Effector memory CD8-positive, alpha-beta T cell (primary cell): Measurements from ENCODE around the gene GRIN2D.
A peak's percentile ranks its signal among the peaks of the same experiment; 100 is the strongest.
"Not testable (repeated sequence)": the region's sequence is repeated elsewhere in the genome, so short reads cannot be mapped to it uniquely, and the experiment has no call there.

ENCODE experiments used
- ATAC-seq: fragments of 150-1000 bp; cut with Tn5 transposase; replicated peaks from 2 replicates; pipeline ENCODE4 v1.10.0; 2021; ENCODE audit warnings: mild to moderate bottlenecking, moderate library complexity
- DNase-seq, 3 experiments: peaks; one replicate each; pipeline ENCODE4 v3.0.0; 2021
- H3K27ac Mint-ChIP-seq, 2 donors: one replicate each; pipeline ENCODE4 v1.8.0; 2022; ENCODE audit warnings: mild to moderate bottlenecking in 2 of 2, mixed read lengths in 2 of 2, moderate library complexity in 2 of 2
- H3K27me3 Mint-ChIP-seq, 2 donors: one replicate each; pipeline ENCODE4 v1.8.0; 2022; ENCODE audit warnings: mixed read lengths in 2 of 2
- H3K36me3 Mint-ChIP-seq: one replicate; pipeline ENCODE4 v1.8.0; 2022; ENCODE audit warnings: mild to moderate bottlenecking, moderate library complexity, mixed read lengths; ENCODE audit not compliant: insufficient read depth
- H3K4me1 Mint-ChIP-seq, 2 donors: one replicate each; pipeline ENCODE4 v1.8.0; 2022; ENCODE audit warnings: low read depth in 2 of 2, mixed read lengths in 2 of 2
- H3K4me3 Mint-ChIP-seq, 2 donors: one replicate each; pipeline ENCODE4 v1.8.0; 2022; ENCODE audit warnings: mild to moderate bottlenecking in 2 of 2, mixed read lengths in 2 of 2, moderate library complexity in 2 of 2
- H3K9me3 Mint-ChIP-seq, 2 donors: one replicate each; pipeline ENCODE4 v1.8.0; 2022; ENCODE audit warnings: mixed read lengths in 2 of 2

GRIN2D gene

GRCh38 chr19:48363500-48363809, 30.0 kb upstream of the GRIN2D start:
- DNase-seq (no peak), ATAC-seq (no peak)
- peak overlapping the region; percentile 88 to 91 for H3K27ac Mint-ChIP-seq
- peaks cover 9% of the 10 kb centered on the region for H3K36me3 Mint-ChIP-seq
- H3K4me1 Mint-ChIP-seq: peaks cover 11 to 16% of the 10 kb centered on the region in 2 donors
- H3K27me3 Mint-ChIP-seq: no peaks in the 10 kb centered on the region
- H3K4me3 Mint-ChIP-seq: peak overlapping the region; percentile 82 to 85
- no peaks in the 10 kb centered on the region for H3K9me3 Mint-ChIP-seq

DNA sequence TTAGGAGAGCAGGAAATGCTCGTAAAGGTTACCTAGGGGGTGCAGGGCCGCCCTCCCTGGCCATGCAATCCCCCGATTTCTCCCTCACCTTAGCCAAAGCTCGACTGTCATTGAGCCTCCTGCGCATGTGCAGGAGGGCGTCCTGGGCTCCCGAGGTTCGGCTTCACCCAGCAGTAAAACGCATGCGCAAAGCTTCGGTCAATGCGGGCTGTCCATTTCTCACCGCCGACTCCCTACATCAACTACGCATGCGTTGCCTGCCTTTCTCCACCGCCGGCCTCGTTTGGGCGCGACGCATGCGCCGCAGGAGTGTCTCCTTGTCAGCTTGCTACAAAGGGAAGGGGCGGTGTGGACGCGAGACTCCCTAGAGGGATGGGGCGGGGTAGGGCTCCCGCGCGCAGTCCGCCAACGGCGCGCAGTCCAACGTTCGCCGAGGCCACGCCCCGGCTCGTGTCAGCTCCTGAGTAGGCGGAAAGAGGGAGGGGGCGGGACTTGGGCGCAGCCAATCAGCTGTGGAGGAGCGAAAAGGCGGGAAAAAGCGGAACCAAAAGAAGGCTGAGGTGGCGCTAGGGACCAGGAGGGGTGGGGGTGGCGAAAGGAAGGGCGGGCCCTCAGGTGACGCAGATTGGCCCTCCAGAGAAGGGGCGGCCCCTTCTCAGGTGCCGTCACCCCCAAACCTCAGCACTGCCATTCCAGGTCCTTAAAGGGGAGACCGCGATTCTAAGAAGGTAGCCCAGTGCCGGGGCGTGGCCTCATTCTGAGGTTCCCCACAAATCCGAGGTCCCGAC, 29.5 kb upstream of the GRIN2D start, which contains the start of the genes SYNGR4 and TMEM143:
SYNGR4 (plus strand) TSS at position 558 of the 788 bp plus-strand sequence. CDS start 1,476 bp downstream, outside the sequence.
TMEM143 (minus strand) TSS at position 131 of the 788 bp plus-strand sequence; CDS start at position 111, 20 bp downstream.
- Mint-ChIP-seq H3K27ac (peak within 1 kb of the TSS; percentile 88 to 91), H3K27me3 (no peaks in the 10 kb centered on the region), H3K4me1 (peaks cover 11 to 16% of the 10 kb centered on the region in 2 donors), H3K36me3 (peaks cover 9% of the 10 kb centered on the region), H3K4me3 (peak within 1 kb of the TSS; percentile 82 to 85), H3K9me3 (no peaks in the 10 kb centered on the region)
- ATAC-seq (peak; percentile 86), DNase-seq (peak; percentile 94 to 96 (median 96))

GRCh38 chr19:48364598-48365348, 28.7 kb upstream of the GRIN2D start:
- Mint-ChIP-seq H3K4me1 (peaks cover 11 to 16% of the 10 kb centered on the region in 2 donors), H3K4me3 (peak overlapping the region; percentile 82 to 85), H3K27me3 (no peaks in the 10 kb centered on the region), H3K27ac (peak overlapping the region; percentile 88 to 91), H3K36me3 (peaks cover 9% of the 10 kb centered on the region), H3K9me3 (no peaks in the 10 kb centered on the region)
- DNase-seq (no peak), ATAC-seq (peak; percentile 2)

DNA sequence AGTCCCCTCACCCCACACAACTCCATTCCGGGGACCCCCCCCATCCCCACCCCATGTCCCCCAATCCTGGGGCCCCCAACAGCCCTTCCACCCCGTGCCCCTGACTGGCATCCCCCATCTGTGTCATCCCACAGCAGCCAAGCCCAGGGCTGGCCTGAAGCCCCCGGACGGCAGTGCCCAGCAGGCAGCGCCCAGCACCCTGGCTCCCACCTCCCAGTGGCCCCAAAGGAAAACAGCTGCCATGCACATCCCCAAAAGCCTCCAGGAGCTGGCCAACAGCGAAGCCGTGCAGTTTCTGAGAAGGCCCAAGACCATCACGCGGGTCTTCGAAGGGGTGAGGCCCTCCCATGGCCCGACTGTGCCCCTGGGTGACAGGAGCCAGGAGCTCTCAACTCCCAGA, 27.9 kb upstream of the GRIN2D start:
- H3K4me3 Mint-ChIP-seq: no peak overlapping the region
- no peaks in the 10 kb centered on the region for H3K27me3 Mint-ChIP-seq
- H3K9me3 Mint-ChIP-seq: no peaks in the 10 kb centered on the region
- H3K27ac Mint-ChIP-seq: no peak overlapping the region
- H3K4me1 Mint-ChIP-seq: peaks cover 11 to 16% of the 10 kb centered on the region in 2 donors
- peaks cover 9% of the 10 kb centered on the region for H3K36me3 Mint-ChIP-seq
- no peak for DNase-seq
- no peak for ATAC-seq

- DNase-seq: no peak
- no peaks in the 10 kb centered on the region for H3K9me3 Mint-ChIP-seq
- H3K4me1 Mint-ChIP-seq: peaks cover 11 to 14% of the 10 kb centered on the region in 2 donors
- peaks cover 9% of the 10 kb centered on the region for H3K36me3 Mint-ChIP-seq
- H3K4me3 Mint-ChIP-seq: no peak overlapping the region
- H3K27ac Mint-ChIP-seq: no peak overlapping the region
- ATAC-seq: no peak
- H3K27me3 Mint-ChIP-seq: peaks cover 0 to 4% of the 10 kb centered on the region in 2 donors
Observed at GRCh38 chr19:48367855-48368254, 25.6 kb upstream of the GRIN2D start.

GRCh38 chr19:48368936-48369335, 24.5 kb upstream of the GRIN2D start:
- Mint-ChIP-seq H3K27me3 (peaks cover 0 to 14% of the 10 kb centered on the region in 2 donors), H3K9me3 (no peaks in the 10 kb centered on the region), H3K4me1 (peaks cover 5% of the 10 kb centered on the region in 2 donors), H3K36me3 (peaks cover 6% of the 10 kb centered on the region), H3K27ac (no peak overlapping the region), H3K4me3 (no peak overlapping the region)
- ATAC-seq (no peak), DNase-seq (no peak)

GRCh38 chr19:48370955-48371354, 22.5 kb upstream of the GRIN2D start:
- no peak for ATAC-seq
- H3K4me3 Mint-ChIP-seq: no peak overlapping the region
- no peak overlapping the region for H3K27ac Mint-ChIP-seq
- peaks cover 0 to 3% of the 10 kb centered on the region in 2 donors for H3K4me1 Mint-ChIP-seq
- peaks cover 0 to 14% of the 10 kb centered on the region in 2 donors for H3K27me3 Mint-ChIP-seq
- DNase-seq: no peak
- H3K9me3 Mint-ChIP-seq: no peaks in the 10 kb centered on the region
- no peaks in the 10 kb centered on the region for H3K36me3 Mint-ChIP-seq

DNA sequence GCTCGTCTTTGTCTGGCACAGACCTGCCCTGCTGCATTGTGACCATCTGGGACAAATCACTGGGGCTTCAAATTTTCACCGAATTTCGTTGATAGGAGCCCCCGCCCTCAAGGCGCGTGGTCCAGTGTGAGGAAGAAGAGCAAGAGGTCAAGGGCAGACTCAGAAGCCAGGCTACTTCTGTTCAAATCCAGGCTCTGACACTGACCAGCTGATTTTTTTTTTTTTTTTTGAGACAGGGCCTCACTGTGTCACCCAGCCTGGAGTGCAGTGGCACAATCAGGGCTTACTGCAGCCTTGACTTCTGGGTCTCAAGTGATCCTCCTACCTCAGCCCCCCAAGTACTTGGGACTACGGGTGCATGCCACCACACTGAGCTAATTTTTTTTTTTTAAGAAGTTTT, 22.1 kb upstream of the GRIN2D start:
- H3K27me3 Mint-ChIP-seq: peaks cover 0 to 14% of the 10 kb centered on the region in 2 donors
- peaks cover 0 to 3% of the 10 kb centered on the region in 2 donors for H3K4me1 Mint-ChIP-seq
- no peak overlapping the region for H3K27ac Mint-ChIP-seq
- DNase-seq: no peak
- H3K36me3 Mint-ChIP-seq: no peaks in the 10 kb centered on the region
- ATAC-seq: no peak
- no peaks in the 10 kb centered on the region for H3K9me3 Mint-ChIP-seq
- H3K4me3 Mint-ChIP-seq: no peak overlapping the region

- H3K4me3 Mint-ChIP-seq, H3K27ac Mint-ChIP-seq, H3K9me3 Mint-ChIP-seq, DNase-seq, H3K4me1 Mint-ChIP-seq, ATAC-seq, H3K36me3 Mint-ChIP-seq: not testable (repeated sequence)
- H3K27me3 Mint-ChIP-seq: peaks cover 0 to 14% of the 10 kb centered on the region in 2 donors
Observed at GRCh38 chr19:48371771-48372170, 21.7 kb upstream of the GRIN2D start.

- no peak for ATAC-seq
- Mint-ChIP-seq H3K4me3 (no peak overlapping the region), H3K27ac (no peak overlapping the region)
Observed at GRCh38 chr19:48372904-48373303, 20.6 kb upstream of the GRIN2D start.

GRCh38 chr19:48373567-48373966, 19.9 kb upstream of the GRIN2D start:
- Mint-ChIP-seq H3K27ac (peak overlapping the region in 1 of 2 donors; percentile 38), H3K4me1 (peaks cover 0 to 3% of the 10 kb centered on the region in 2 donors), H3K36me3 (no peaks in the 10 kb centered on the region), H3K27me3 (peaks cover 0 to 14% of the 10 kb centered on the region in 2 donors), H3K9me3 (no peaks in the 10 kb centered on the region), H3K4me3 (no peak overlapping the region)
- DNase-seq (no peak), ATAC-seq (no peak)

More at GRCh38 chr19:48372904-48373303, 20.6 kb upstream of the GRIN2D start:
- no peaks in the 10 kb centered on the region for H3K36me3 Mint-ChIP-seq
- no peak for DNase-seq
- no peaks in the 10 kb centered on the region for H3K9me3 Mint-ChIP-seq
- peaks cover 0 to 3% of the 10 kb centered on the region in 2 donors for H3K4me1 Mint-ChIP-seq
- H3K27me3 Mint-ChIP-seq: peaks cover 0 to 14% of the 10 kb centered on the region in 2 donors

GRCh38 chr19:48378194-48378570, 15.3 kb upstream of the GRIN2D start:
- Mint-ChIP-seq H3K9me3 (no peaks in the 10 kb centered on the region), H3K4me1 (no peaks in the 10 kb centered on the region), H3K27ac (no peak overlapping the region), H3K27me3 (peaks cover 0 to 6% of the 10 kb centered on the region in 2 donors), H3K4me3 (no peak overlapping the region), H3K36me3 (peaks cover 14% of the 10 kb centered on the region)
- no peak for DNase-seq
- ATAC-seq: no peak

GRCh38 chr19:48379058-48379457, 14.4 kb upstream of the GRIN2D start:
- no peak overlapping the region for H3K27ac Mint-ChIP-seq
- H3K4me1 Mint-ChIP-seq: peaks cover under 1 to 3% of the 10 kb centered on the region in 2 donors
- ATAC-seq (no peak), DNase-seq (no peak)
- no peaks in the 10 kb centered on the region for H3K9me3 Mint-ChIP-seq
- H3K27me3 Mint-ChIP-seq: no peaks in the 10 kb centered on the region
- no peak overlapping the region for H3K4me3 Mint-ChIP-seq
- peaks cover 23% of the 10 kb centered on the region for H3K36me3 Mint-ChIP-seq
